ENCODE measurements around the gene OR3A3. TPM values are rescaled to one million over a fixed set of nuclear protein-coding genes. Genes with fewer than 3 reads are reported as not detected.
"Not testable (repeated sequence)": the region's sequence is repeated elsewhere in the genome, so short reads cannot be mapped to it uniquely, and the experiment has no call there.

The OR3A3 gene
- total RNA-seq = not detected
- polyA plus RNA-seq = not detected

DNA sequence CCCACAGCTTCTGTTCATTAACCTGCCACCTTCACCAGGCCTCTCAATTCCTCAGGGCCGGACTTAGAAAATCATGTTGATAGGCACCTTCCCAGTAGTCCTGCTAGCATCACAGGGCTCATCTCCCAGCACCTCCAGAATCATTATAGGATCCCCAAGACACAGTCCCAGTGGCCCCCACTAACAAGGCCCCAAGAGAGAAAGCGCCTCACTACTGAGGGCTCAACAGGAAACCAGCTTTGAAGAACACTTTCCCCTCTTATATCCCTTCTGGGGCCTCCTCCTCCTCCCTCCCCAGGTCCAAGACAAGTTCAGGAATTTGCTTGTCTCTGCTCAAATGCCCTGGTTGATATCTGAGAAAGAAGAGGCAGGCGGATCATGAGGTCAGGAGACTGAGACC lies at the start of gene OR3A3:
TSS of gene OR3A3 (plus strand) at position 301 of the 400 bp plus-strand sequence.
- Mint-ChIP-seq H3K4me3 (peak within 1 kb of the TSS in 2 of 7 donors; percentile 15 to 17), H3K4me1 (no peaks in the 10 kb centered on the region), H3K27ac (no peak within 1 kb of the TSS), H3K9me3 (peaks cover 7 to 28% (median 14%) of the 10 kb centered on the region in 5 donors), H3K36me3 (peaks cover 0 to 15% (median 0%) of the 10 kb centered on the region in 3 donors), H3K27me3 (peaks cover 35 to 51% of the 10 kb centered on the region in 2 donors)
- ChIA-PET CTCF (no interaction called here), POLR2A (no interaction called here)
- Histone ChIP-seq H3K4me1 (ENCODE audit: insufficient read depth, low read length) (no peaks in the 10 kb centered on the region), H3K9me3 (ENCODE audit: low read length) (no peaks in the 10 kb centered on the region), H3K27me3 (ENCODE audit: insufficient read depth, low read length, poor library complexity, severe bottlenecking) (no peaks in the 10 kb centered on the region), H3K27ac (ENCODE audit: low read depth, low read length) (no peak within 1 kb of the TSS), H3K36me3 (ENCODE audit: insufficient read depth, low read length) (no peaks in the 10 kb centered on the region), H3K4me3 (ENCODE audit: low read length) (no peak within 1 kb of the TSS)
- DNase-seq = no peak

DNA sequence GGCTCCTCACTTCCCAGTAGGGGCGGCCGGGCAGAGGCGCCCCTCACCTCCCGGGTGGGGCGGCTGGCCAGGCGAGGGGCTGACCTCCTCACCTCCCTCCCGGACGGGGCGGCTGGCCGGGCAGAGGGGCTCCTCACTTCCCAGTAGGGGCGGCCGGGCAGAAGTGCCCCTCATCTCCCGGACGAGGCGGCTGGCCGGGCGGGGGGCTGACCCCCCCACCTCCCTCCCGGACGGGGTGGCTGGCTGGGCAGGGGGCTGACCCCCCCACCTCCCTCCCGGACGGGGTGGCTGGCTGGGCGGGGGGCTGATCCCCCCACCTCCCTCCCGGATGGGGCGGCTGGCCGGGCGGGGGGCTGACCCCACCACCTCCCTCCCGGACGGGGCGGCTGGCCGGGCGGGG lies 40.0 kb upstream of the OR3A3 start:
- H3K4me1 Mint-ChIP-seq; H3K27me3 ChIP-seq (ENCODE audit: insufficient read depth, low read length, poor library complexity, severe bottlenecking); H3K4me1 ChIP-seq (ENCODE audit: insufficient read depth, low read length); H3K36me3 ChIP-seq (ENCODE audit: insufficient read depth, low read length); POLR2A ChIA-PET; DNase-seq; H3K4me3 Mint-ChIP-seq; H3K27ac Mint-ChIP-seq; H3K9me3 ChIP-seq (ENCODE audit: low read length); CTCF ChIA-PET; H3K4me3 ChIP-seq (ENCODE audit: low read length); H3K27ac ChIP-seq (ENCODE audit: low read depth, low read length): not testable (repeated sequence)
- H3K36me3 Mint-ChIP-seq = peaks cover 0 to 12% (median 0%) of the 10 kb centered on the region in 3 donors
- H3K9me3 Mint-ChIP-seq = peaks cover 18 to 38% (median 33%) of the 10 kb centered on the region in 5 donors
- peaks cover 20 to 31% of the 10 kb centered on the region in 2 donors for H3K27me3 Mint-ChIP-seq

DNA sequence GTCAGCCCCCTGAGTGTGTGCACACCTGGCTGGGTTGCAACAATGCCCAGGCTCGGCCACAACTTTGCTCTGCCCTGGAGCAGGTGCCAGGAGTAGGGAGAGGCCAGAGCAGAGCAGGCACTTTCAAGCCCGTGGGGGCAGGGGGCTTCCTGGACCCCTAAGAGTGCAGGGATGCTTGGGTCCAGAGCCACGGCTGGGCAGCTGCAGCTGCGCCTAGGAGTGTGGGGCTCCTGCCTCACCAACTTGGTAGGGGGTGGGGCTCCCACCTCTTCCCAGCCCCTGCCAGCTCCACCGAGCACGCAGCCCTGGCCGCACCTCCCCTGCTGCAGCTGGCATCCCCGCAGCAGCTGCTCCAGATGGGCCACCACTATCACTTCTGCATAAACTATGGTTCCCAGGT lies 32.8 kb upstream of the OR3A3 start:
- Histone ChIP-seq H3K27ac (ENCODE audit: low read depth, low read length) (no peak overlapping the region), H3K27me3 (ENCODE audit: insufficient read depth, low read length, poor library complexity, severe bottlenecking) (no peaks in the 10 kb centered on the region), H3K36me3 (ENCODE audit: insufficient read depth, low read length) (no peaks in the 10 kb centered on the region), H3K9me3 (ENCODE audit: low read length) (no peaks in the 10 kb centered on the region), H3K4me1 (ENCODE audit: insufficient read depth, low read length) (no peaks in the 10 kb centered on the region), H3K4me3 (ENCODE audit: low read length) (no peak overlapping the region)
- Mint-ChIP-seq H3K27ac (no peak overlapping the region), H3K27me3 (peaks cover 24 to 40% of the 10 kb centered on the region in 2 donors), H3K36me3 (peaks cover 0 to 19% (median 4%) of the 10 kb centered on the region in 3 donors), H3K4me1 (no peaks in the 10 kb centered on the region), H3K9me3 (peaks cover 10 to 17% (median 13%) of the 10 kb centered on the region in 5 donors), H3K4me3 (no peak overlapping the region)
- no peak for DNase-seq
- ChIA-PET CTCF (no interaction called here), POLR2A (no interaction called here)

DNA sequence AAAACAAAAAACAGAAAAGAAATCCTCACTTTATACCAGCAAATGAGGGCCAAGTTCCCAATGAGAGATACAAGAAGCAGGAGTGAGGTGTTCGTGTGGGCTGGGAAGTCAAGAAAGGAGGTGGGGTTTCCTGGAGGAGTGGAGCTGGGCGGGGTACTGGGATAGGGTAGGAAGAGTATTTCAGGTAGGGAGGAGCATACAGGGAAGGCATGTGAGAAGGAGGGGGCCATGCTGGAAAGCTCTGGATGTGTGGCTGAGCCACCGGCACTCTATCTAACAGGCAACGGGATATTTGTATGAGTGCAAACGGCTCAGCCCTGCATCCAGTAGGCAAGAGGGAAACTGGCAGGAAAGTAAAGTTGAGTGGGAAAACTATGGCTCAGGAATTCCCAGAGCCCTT lies 29.2 kb upstream of the OR3A3 start:
- POLR2A ChIA-PET = no interaction called here

DNA sequence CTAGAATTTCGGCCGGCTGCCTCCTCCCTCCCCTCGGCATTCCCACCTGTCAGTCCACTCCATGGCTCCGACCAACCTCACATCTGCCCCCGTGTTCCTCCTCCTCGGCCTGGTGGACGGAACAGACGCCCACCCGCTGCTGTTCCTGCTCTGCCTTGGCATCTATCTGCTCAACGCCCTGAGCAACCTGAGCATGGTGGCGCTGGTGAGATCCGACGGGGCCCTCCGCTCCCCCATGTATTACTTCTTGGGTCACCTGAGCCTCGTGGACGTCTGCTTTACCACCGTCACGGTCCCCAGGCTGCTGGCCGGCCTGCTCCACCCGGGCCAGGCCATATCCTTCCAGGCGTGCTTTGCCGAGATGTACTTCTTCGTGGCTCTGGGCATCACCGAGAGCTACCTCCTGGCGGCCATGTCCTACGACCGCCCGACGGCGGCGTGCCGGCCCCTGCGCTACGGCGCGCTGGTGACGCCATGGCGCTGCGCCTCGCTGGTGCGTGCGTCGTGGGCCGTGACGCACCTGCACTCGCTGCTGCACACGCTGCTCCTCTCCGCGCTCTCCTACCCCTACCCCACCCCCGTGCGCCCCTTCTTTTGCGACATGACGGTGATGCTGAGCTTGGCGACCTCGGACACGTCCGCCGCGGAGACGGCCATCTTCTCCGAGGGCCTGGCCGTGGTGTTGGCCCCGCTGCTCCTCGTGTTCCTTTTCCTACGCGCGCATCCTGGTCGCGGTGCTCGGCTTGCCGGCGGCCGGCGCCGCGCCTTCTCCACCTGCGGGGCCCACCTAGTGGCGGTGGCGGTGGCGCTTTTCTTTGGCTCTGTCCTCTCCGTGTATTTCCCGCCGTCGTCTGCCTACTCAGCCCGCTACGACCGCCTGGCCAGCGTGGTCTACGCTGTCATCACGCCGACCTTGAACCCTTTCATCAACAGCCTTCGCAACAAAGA lies 25.0 kb upstream of the OR3A3 start, which contains the start of gene OR3A2:
TSS of gene OR3A2 (minus strand) at position 440 of the 948 bp plus-strand sequence.
- H3K27me3 Mint-ChIP-seq = peaks cover 30 to 52% of the 10 kb centered on the region in 2 donors
- H3K27ac Mint-ChIP-seq = peak within 1 kb of the TSS in 2 of 8 donors; percentile 73
- peak within 1 kb of the TSS in 6 of 7 donors; percentile 49 to 81 (median 68) for H3K4me3 Mint-ChIP-seq
- Histone ChIP-seq H3K27me3 (ENCODE audit: insufficient read depth, low read length, poor library complexity, severe bottlenecking) (no peaks in the 10 kb centered on the region), H3K4me1 (ENCODE audit: insufficient read depth, low read length) (no peaks in the 10 kb centered on the region), H3K27ac (ENCODE audit: low read depth, low read length) (no peak within 1 kb of the TSS), H3K36me3 (ENCODE audit: insufficient read depth, low read length) (no peaks in the 10 kb centered on the region), H3K9me3 (ENCODE audit: low read length) (no peaks in the 10 kb centered on the region), H3K4me3 (ENCODE audit: low read length) (no peak within 1 kb of the TSS)
- POLR2A ChIA-PET = no interaction called here
- H3K9me3 Mint-ChIP-seq = peaks cover 0 to 4% (median 0%) of the 10 kb centered on the region in 5 donors
- CTCF ChIA-PET = no interaction called here
- DNase-seq = peak in 3 of 5 donors; percentile 12 to 56 (median 47)
- peaks cover 0 to 14% (median 5%) of the 10 kb centered on the region in 3 donors for H3K4me1 Mint-ChIP-seq
- peaks cover 0 to 3% (median 0%) of the 10 kb centered on the region in 3 donors for H3K36me3 Mint-ChIP-seq

More for the DNA sequence above, 29.2 kb upstream of the OR3A3 start:
- H3K36me3 Mint-ChIP-seq = peaks cover 0 to 16% (median 4%) of the 10 kb centered on the region in 3 donors
- no peaks in the 10 kb centered on the region for H3K27me3 ChIP-seq (ENCODE audit: insufficient read depth, low read length, poor library complexity, severe bottlenecking)
- H3K27ac ChIP-seq (ENCODE audit: low read depth, low read length) = no peak overlapping the region
- H3K4me1 ChIP-seq (ENCODE audit: insufficient read depth, low read length) = no peaks in the 10 kb centered on the region
- H3K27me3 Mint-ChIP-seq = peaks cover 28 to 57% of the 10 kb centered on the region in 2 donors
- peaks cover 0 to 13% (median 4%) of the 10 kb centered on the region in 3 donors for H3K4me1 Mint-ChIP-seq
- no peak overlapping the region for H3K4me3 Mint-ChIP-seq
- peaks cover 0 to 2% (median 0%) of the 10 kb centered on the region in 5 donors for H3K9me3 Mint-ChIP-seq
- no peaks in the 10 kb centered on the region for H3K9me3 ChIP-seq (ENCODE audit: low read length)
- H3K4me3 ChIP-seq (ENCODE audit: low read length) = no peak overlapping the region
- DNase-seq = no peak
- no peak overlapping the region for H3K27ac Mint-ChIP-seq
- H3K36me3 ChIP-seq (ENCODE audit: insufficient read depth, low read length) = no peaks in the 10 kb centered on the region
- CTCF ChIA-PET = no interaction called here

DNA sequence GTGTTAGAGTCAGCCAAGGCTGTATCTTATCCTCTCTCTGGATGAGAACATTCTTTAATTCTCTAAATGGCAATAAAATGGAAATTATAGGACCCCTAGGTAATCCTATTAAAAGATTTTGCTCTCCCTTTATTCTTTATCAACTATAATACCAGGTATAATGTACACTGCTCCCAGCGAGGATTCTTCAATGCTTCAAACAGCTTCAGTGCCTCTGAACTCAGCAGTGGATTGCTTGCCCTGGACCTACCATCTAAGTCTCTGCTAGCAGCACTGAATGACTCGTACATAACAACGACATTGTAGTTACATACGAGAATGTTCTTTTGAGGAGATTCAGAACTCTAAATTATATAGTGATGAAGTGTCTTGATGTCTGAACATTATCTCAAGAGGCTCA lies 21.4 kb upstream of the OR3A3 start:
- Histone ChIP-seq H3K4me3 (ENCODE audit: low read length) (no peak overlapping the region), H3K4me1 (ENCODE audit: insufficient read depth, low read length) (no peaks in the 10 kb centered on the region), H3K9me3 (ENCODE audit: low read length) (no peaks in the 10 kb centered on the region), H3K27ac (ENCODE audit: low read depth, low read length) (no peak overlapping the region), H3K36me3 (ENCODE audit: insufficient read depth, low read length) (no peaks in the 10 kb centered on the region), H3K27me3 (ENCODE audit: insufficient read depth, low read length, poor library complexity, severe bottlenecking) (peaks cover 3% of the 10 kb centered on the region)
- peaks cover 0 to 4% (median 2%) of the 10 kb centered on the region in 5 donors for H3K9me3 Mint-ChIP-seq
- CTCF ChIA-PET = no interaction called here
- H3K27me3 Mint-ChIP-seq = peaks cover 21 to 40% of the 10 kb centered on the region in 2 donors
- H3K36me3 Mint-ChIP-seq = peaks cover 0 to 3% (median 0%) of the 10 kb centered on the region in 3 donors
- DNase-seq = no peak
- POLR2A ChIA-PET = no interaction called here
- H3K4me3 Mint-ChIP-seq = no peak overlapping the region
- H3K4me1 Mint-ChIP-seq = peaks cover 0 to 14% (median 5%) of the 10 kb centered on the region in 3 donors
- no peak overlapping the region for H3K27ac Mint-ChIP-seq

DNA sequence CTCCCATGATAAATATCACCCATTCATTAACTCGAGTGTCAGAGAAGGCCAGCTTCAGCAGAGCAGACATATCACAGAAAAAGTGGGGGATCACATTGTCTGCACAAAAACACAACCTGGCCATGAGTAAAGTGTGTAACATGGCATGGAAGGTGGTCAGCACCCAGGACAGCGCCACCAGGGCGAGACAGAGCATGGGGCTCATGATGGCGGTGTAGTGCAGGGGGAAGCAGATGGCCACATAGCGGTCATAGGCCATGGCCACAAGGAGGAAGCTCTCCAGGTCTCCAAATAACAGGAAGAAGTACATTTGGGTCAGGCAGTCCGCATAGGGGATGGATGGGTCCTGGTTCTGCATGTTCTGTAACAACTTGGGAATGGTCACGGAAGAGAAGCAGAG lies 13.4 kb upstream of the OR3A3 start:
- H3K4me3 Mint-ChIP-seq, H3K4me1 Mint-ChIP-seq: not testable (repeated sequence)

DNA sequence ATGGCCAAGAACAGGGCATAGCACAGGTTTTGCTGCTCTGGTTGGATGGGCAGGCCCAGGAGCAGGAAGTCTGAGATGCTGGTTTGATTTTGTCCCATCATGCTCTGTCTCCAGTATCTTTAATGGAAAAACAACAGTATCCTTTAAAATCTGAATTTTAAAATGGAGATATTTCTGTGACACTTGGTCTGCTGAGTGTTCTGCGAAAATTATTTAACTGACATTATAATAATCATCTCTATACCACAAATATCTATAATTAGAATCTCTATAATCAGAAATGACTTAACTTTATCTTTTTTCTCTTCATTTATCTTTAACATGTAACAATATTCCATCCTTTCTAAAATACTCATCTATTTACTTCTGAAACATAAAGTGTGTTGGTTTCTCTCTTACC lies 12.9 kb upstream of the OR3A3 start, which contains the start of gene OR1E1:
TSS of gene OR1E1 (minus strand) at position 101 of the 400 bp plus-strand sequence. CDS start at position 101, 0 bp downstream.
- H3K9me3 ChIP-seq (ENCODE audit: low read length) = no peaks in the 10 kb centered on the region
- H3K4me3 ChIP-seq (ENCODE audit: low read length) = no peak within 1 kb of the TSS
- peaks cover 3% of the 10 kb centered on the region for H3K27me3 ChIP-seq (ENCODE audit: insufficient read depth, low read length, poor library complexity, severe bottlenecking)
- Mint-ChIP-seq H3K4me1 (no peaks in the 10 kb centered on the region), H3K27ac (no peak within 1 kb of the TSS), H3K9me3 (peaks cover 0 to 3% (median 2%) of the 10 kb centered on the region in 5 donors), H3K4me3 (no peak within 1 kb of the TSS), H3K36me3 (peaks cover 0 to 3% (median 0%) of the 10 kb centered on the region in 3 donors), H3K27me3 (peaks cover 21 to 26% of the 10 kb centered on the region in 2 donors)
- ChIA-PET CTCF (no interaction called here), POLR2A (no interaction called here)
- H3K27ac ChIP-seq (ENCODE audit: low read depth, low read length) = no peak within 1 kb of the TSS
- no peak for DNase-seq
- H3K4me1 ChIP-seq (ENCODE audit: insufficient read depth, low read length) = no peaks in the 10 kb centered on the region
- H3K36me3 ChIP-seq (ENCODE audit: insufficient read depth, low read length) = no peaks in the 10 kb centered on the region

More for the DNA sequence above, 13.4 kb upstream of the OR3A3 start:
- CTCF ChIA-PET; H3K27ac ChIP-seq (ENCODE audit: low read depth, low read length); H3K9me3 ChIP-seq (ENCODE audit: low read length); H3K36me3 Mint-ChIP-seq; DNase-seq; H3K27me3 ChIP-seq (ENCODE audit: insufficient read depth, low read length, poor library complexity, severe bottlenecking); POLR2A ChIA-PET; H3K4me1 ChIP-seq (ENCODE audit: insufficient read depth, low read length); H3K27ac Mint-ChIP-seq; H3K36me3 ChIP-seq (ENCODE audit: insufficient read depth, low read length); H3K4me3 ChIP-seq (ENCODE audit: low read length); H3K9me3 Mint-ChIP-seq: not testable (repeated sequence)
- H3K27me3 Mint-ChIP-seq = peaks cover 21 to 23% of the 10 kb centered on the region in 2 donors
